GM21723 (cell line): ENCODE data around the gene IL4.

ENCODE experiments used
- ATAC-seq: cut with Tn5 transposase; IDR thresholded peaks from one replicate; pipeline ENCODE4 v1.9.1; 2021; ENCODE audit warnings: mild to moderate bottlenecking, moderate library complexity; ENCODE audit not compliant: unreplicated experiment

Gene IL4

DNA sequence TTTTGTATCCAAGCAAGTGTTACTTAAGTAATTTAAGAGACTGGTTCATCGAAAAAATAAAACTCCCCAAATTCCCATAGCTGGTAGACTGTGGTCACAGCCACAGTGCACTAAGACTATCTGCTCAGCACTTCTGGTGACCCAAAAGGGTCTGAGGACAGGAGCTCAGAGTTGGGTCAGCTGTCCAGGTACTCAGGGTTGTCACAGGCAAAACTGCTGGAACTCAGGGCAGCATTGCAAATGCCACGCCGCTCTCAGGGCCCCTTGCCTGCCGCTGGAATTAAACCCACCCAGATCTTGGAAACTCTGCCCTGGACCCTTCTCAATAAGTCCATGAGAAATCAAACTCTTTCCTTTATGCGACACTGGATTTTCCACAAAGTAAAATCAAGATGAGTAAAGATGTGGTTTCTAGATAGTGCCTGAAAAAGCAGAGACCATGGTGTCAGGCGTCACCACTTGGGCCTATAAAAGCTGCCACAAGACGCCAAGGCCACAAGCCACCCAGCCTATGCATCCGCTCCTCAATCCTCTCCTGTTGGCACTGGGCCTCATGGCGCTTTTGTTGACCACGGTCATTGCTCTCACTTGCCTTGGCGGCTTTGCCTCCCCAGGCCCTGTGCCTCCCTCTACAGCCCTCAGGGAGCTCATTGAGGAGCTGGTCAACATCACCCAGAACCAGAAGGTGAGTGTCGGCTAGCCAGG lies 16.0 kb upstream of the IL4 start, which contains the start of gene IL13:
Gene IL13, plus strand, starts transcription at position 498 of the 705 bp plus-strand sequence. Its CDS starts 14 bp downstream, at position 512.
- ATAC-seq, result no peak

DNA sequence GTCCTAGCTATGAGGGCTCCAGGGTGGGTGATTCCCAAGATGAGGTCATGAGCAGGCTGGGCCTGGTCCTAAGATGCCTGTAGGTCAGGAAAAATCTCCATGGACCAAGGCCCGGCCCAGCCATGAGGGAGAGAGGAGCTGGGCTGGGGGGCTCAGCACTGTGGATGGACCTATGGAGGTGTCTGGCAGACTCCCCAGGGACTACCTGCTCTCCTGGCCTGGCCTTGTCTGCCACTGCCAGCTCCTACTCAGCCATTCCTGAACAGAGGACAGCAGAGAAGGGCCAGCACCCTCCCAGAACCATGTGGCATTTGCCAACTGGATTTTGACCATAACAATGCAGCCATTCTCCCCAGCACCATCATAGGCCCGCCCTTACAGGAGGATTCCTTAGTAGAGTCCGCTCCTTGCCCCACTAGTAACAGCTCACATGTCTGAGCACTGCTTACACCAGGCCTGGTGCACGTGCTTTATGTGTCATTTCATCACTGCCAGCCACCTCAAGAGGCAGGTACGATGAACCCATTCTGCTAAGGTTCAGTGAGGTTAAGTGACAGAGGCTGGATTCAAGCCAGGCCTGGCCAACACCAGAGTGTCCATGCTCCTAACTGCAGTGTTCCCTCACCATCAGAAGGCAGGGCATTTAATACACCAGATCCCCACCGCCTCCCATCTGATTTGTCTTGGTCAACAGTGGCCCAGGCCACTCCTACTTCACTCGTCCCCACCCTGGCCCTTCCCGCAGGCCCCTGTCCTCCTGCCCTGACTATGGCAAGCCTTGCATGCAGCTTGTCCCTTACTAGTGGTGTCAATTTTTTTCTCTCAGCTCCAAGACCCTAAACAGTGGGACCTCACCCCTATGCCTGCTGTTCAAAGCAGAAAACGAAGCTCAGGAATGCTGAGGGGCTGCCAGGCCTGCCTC lies 15.1 kb upstream of the IL4 start:
- ATAC-seq, result no peak

DNA sequence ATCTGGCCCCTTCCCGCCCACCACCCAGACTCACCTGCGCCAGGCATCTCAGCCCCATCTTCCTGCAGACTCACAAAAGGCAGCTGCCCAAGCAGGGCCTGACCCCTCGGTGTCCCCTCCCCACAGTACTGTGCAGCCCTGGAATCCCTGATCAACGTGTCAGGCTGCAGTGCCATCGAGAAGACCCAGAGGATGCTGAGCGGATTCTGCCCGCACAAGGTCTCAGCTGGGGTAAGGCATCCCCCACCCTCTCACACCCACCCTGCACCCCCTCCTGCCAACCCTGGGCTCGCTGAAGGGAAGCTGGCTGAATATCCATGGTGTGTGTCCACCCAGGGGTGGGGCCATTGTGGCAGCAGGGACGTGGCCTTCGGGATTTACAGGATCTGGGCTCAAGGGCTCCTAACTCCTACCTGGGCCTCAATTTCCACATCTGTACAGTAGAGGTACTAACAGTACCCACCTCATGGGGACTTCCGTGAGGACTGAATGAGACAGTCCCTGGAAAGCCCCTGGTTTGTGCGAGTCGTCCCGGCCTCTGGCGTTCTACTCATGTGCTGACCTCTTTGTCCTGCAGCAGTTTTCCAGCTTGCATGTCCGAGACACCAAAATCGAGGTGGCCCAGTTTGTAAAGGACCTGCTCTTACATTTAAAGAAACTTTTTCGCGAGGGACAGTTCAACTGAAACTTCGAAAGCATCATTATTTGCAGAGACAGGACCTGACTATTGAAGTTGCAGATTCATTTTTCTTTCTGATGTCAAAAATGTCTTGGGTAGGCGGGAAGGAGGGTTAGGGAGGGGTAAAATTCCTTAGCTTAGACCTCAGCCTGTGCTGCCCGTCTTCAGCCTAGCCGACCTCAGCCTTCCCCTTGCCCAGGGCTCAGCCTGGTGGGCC lies 13.9 kb upstream of the IL4 start:
- no peak for ATAC-seq

DNA sequence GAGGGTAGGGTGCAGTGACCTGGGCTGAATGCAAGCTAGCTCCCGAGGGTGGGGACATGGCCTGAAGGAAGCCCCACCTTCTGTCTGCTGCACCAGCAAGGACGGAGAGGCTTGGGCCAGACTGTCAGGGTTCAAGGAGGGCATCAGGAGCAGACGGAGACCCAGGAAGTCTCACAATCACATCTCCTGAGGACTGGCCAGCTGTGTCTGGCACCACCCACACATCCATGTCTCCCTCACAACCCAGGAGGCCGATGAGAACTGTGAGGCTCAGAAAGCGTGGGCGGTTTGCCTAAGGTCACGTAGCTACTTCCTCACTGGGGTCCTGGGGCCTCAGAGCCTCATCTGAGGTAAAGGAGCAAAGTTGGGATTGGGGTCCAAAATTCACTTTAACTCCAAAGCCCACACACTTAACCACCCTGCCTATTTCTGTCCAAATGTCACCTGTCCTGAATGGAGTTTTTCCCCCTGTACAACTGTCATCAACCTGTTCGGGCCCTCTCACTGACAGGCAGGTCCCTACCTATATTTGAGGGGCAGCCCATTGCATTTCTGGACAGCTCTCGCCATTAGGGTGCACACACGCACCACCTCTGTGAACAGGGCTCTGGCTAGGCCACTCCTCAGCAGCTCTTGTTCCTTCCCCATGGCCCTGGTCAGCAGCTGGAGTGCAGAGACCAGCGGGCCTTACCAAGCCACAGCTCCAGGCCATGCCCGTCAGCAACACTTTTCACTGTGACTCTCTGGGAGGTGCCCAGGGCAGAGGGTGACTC lies 12.4 kb upstream of the IL4 start:
- no peak for ATAC-seq

DNA sequence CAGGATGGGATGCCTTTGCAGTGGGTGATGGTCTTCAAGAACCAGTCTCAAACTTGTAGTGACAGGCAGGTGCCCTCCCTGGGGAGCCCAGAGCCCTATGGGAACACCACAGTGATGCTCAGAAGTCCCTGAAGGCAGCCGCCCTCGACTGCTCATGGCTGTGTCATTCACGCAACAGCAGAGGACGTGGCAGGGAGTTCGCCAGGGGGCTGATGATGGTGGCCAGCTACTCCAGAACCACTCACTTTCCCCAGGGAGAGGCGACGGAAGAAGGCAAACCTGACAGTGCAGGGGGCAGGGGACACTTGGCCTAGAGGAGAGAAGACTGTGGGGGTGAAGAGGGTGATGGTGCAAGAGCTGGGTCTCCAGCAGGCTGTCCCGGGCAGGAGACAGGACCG lies 11.8 kb upstream of the IL4 start:
- no peak for ATAC-seq

DNA sequence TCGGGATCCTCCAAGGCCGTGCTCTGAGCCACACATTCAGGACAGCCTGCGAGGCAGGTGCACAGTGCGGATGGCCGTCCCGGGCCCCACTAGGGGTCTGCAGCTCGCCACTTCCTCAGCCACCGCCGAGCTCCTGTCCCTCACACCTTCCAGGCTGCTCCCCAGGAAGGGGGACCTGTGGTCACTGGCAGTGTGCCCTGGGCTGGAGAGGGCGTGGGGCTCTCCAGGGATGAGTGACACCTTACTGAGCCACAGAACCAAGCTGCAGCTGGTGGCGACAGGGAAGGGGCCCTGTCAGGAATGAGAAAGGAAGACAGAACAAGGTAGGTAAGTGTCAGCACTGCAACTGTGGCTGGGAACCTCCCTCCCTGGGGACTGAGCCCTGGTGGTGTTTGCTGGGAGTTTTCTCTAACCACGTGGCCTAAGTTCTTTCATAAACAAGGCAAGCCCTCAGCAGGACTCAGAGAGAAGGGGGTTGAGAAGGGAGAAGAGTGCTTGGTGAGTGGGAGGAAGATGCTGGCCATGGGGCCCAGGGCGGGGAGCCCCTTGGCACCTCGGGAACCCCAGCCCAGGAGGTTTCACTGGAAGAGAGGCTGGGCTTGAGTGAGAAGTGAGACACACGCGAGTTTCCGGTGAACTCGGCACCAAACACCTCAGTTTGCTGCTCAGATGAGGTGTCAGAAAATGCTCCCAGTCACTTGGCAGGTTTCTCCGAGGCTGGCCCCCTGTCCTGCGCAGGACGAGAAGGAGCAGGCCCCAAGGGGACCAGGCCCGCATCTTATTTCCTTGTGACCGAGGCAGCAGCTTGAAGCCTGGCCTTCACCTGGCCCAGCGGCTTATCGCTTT lies 10.6 kb upstream of the IL4 start:
- ATAC-seq, result peak; percentile 64

DNA sequence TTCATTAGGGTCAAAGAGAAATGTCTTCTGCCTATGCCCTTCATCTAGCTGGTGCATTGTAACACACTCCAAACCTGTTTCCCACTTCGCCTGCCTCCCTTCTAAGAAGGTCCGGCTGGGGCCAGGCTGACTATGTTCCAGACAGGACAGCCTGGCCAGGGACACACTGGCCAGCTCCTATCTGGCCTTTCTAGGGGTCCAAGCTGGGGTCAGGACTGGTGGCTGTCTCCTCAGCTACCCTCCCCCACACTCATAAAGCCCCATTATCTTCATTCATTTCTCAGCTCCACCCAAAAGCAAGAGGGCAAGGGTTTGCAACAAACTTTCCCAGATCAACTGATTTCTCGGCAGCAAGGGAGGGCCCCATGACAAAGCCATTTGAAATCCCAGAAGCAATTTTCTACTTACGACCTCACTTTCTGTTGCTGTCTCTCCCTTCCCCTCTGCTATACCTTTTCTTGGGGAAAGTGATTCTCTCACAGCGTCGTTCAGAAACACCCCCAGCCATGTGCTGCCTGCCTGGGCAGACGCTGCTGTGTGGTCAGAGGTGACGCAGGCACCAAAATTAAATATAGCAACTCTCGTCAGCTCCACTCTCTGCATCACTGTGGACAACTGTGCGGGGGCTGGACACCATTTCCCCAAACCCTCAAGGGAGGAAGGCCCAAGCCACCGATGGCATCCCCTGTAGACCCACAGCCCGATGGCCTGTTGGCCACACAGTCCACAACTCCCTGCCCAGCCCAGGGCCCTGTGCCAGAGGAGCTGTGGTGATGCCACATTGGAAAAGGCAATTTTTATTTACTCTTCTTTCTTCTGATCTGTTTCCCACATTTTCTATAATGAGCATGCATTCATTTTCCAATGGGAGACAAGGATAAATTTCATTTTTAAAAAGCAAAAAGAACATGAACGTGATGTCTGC lies 9.8 kb upstream of the IL4 start:
- peak; percentile 52 for ATAC-seq

DNA sequence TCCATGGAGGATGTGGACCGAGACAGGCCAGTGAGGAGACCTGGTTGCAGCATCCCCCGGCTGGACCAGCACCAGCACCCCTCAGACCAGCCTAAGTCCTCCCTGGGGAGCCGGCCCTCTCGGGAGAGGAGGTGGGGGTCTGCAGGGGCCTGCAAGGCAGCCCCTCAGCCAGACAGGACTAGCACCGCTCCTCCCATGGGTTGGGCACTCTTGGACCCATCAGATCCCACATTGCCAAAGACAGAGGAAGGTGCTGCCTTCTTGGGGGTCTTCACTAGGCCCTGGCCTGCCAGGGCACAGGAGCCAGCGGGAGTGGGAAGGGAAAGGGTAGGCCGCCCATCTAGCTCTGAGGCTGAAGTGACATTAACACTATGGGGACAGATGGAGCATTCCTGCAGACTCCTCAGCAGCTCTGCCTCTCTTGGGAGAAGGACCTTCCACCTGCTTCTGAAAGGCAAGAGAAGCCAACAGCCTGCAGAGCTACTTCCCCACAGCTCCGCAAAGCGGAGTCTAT lies 9.0 kb upstream of the IL4 start:
- ATAC-seq, result no peak

DNA sequence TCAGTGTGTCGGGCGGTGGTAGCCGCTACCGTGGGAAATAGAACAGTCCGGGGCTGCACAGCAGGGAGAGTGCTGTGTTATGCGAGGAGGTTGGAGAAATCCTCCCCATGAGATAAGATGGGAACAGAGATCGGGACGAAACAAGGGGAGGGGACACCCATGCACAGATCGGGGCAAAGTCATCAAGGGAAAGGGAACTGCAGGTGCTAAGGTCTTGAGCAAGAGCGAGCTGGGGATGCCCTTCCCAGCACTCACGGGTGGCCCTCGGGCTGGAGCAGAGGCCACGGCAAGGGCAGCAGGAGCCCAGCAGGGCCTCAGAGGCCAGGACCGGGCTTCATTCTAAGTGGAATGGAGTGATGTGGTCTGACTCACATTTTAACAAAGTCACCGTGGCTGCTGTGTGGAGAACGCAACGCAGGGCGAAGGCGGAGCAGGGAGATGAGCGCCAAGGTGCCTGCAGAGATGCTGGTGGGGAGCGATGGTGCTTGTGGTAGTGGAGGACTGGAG lies 8.2 kb upstream of the IL4 start:
- no peak for ATAC-seq

DNA sequence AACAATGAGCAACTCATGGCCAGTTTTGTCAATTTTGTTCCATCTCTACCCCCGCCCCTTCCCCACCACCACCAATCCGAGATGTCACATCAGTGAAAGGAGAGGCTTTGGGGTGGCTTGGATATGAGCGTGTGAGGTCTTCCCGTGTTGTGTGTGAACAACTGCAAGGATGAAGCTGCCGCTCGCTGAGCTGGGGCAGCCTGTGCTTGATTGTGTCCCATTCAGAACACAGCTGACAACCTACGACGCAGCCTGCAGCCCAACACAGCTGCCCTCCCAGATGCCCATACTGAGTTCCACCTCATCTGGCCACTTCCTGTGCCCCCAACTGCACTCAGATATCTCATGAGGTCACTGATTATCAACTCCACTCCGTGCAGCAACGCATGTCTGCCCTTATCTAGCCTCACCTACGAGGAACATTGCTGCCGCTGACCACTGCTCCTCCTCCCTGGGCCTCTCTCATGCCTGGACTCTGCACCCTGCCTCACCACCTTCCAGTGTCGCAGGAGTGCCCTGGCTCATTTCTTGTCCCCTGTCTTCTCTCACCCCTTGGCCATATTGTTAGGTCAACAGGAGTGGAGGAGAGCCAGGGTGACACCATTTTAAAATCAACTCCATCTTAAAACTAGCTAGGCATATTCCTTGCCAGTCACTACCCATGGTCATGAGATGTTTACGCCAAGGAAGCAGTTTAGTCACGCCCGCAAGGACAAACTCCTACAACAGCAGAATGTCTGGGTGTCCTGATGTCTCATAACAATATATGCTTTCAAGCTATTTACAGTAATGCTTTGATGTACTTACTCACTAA lies 7.3 kb upstream of the IL4 start:
- ATAC-seq, result no peak

DNA sequence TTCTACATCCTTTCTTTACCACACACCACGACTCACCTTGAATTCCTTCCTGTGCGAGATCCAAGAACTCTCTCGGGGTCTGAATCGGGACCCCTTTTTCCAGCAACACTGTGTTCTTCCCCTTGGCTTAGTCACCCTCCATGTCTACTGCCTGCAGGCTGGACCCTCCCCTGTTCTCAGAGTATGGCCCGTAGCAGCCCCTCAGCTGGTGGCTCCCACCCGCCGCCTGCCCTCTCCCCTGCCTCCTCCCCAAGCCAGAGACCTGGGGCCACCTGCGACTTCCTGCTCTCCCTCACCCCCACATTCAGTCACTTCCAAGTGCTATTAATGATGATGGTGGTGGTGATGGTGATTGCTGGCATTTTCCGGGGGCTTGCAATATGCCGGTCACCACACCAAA lies 6.5 kb upstream of the IL4 start:
- ATAC-seq, result no peak

DNA sequence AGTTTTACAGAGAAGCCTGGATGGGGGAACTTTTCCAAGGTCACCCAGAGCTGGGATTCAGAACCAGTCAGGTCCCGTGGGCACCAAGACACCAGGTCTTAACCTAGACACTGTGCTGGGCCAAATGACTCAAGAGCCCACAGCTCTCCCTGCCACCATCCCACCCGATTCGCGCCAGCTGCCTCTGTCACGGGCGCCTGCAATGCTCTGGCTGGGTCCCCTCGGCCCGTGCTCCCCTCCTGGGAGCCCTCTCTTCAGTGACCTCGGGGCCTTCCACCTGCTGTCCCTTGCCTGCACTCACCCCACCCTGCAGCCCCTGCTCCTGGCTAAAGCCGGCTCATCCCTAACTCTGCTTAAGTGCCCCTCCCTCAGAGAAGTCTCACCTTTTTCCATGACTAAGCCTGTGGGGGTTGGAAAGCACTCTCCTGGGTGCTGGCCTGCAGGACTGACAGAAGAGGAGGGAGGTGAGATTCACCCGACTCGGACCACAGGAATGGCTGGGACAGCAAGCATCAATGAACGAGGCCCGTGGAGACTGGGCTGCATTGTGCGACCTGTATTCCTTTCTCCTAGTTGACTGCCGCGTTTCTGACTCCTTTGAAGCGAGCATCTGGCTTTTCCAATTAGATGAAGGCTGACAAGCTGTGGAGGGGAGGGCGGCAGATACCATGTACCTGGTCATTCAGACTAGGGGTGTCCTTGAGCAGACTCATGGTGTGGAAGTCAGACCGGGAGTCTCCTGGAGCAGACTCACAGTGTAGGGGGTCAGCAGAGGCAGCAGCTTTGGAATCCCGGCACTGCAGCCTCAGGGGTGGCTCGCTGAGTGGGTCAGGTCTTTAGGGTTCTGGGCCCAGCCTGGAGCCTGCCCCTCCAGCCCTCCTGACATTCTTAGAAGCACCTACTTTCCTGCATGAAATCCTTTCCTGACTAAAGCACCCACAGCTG lies 5.8 kb upstream of the IL4 start:
- ATAC-seq, result no peak

DNA sequence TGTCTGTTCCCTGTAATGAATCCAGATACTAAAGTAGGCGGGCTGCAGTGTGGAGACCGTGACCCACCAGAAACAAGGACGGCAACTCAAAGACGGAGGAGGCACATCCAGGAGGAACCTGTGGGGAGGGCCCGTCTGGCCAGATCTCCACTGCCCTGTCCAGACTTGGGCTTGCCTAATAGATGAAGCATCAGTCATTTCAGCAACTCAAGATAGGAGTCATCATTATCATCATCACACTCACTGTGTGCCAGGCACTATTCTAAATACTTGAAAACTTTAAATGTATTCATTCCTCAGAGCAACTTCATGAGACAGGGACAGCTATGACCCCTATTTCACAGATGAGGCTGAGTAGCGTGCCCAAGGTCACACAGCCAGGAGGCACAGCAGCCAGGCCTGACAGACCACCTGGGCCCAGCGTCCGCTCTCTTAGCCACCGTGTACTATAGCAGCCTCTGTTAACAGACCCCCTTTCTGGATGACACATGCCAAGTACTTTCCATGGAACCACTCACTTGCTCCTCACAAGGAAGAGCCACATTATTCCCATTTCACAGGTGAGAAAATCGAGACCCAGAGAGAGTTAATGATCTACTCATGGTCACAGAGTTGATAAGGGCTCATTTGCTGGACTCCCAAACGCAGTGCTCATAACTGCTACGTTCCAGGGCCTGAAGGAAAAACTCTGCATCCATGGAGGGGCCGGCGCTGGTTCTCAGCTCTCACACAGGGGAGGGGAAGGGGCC lies 4.9 kb upstream of the IL4 start:
- no peak for ATAC-seq

DNA sequence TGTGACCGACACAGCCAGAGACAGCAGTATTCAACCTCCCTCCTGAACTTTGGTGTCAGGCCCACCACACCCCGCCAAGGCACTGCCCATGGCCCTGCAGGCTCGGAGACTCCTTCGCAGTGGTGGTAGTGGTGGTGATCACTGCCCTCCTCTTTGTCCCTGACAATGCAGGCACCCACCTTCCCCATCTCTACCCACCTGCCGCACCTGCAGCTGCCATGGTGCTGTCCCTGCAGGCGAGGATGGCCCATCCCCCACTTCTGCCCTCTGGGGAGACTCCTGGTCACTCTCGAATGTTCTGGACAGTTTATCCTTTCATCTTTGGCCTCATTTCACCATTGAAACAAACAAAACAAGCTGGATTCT lies 4.4 kb upstream of the IL4 start:
- no peak for ATAC-seq
